Activated CD4-positive, alpha-beta T cell treated with anti-CD3 and anti-CD28 coated beads for 4 hours (primary cell): ENCODE results near the gene CCDC27.

Source experiments
- DNase-seq, 2 donors: peaks; one replicate each; pipeline ENCODE4 v3.0.0-alpha.2; 2020

CCDC27 gene

GRCh38 chr1:3718764-3719163, 33.5 kb upstream of the CCDC27 start:
- no peak for DNase-seq

DNA sequence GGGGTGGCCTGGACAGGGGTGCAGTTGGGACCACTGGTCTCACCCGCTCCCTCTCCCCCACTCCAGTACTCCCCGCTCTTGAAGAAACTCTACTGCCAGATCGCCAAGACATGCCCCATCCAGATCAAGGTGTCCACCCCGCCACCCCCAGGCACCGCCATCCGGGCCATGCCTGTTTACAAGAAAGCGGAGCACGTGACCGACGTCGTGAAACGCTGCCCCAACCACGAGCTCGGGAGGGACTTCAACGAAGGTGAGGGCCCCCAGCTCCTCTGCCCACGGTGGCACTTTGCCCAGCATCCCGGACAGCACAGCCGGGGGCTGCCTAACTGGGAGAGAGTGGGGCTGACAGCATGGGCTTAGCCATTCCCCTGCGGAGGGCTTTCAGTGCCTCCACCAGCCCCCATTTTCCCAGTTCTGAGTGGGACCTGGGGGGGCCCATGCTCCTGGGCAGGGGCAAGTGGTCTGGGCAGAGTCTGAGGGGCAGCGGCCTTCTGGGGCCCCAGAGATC, 30.2 kb upstream of the CCDC27 start:
- no peak for DNase-seq

DNA sequence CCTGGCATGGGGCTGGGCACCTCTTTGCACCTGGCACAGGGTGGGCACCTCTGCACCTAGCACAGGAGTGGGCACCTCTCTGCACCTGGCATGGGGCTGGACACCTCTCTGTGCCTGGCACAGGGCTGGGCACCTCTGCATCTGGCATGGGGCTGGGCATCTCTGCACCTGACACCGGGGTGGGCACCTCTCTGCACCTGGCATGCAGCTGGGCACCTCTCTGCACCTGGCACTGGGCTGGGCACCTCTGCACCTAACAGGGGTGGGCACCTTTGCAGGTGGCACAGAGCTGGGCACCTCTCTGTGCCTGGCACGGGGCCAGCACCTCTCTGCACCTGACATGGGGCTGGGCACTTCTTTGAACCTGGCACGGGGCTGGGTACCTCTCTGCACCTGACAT, 29.4 kb upstream of the CCDC27 start:
- DNase-seq = no peak

DNA sequence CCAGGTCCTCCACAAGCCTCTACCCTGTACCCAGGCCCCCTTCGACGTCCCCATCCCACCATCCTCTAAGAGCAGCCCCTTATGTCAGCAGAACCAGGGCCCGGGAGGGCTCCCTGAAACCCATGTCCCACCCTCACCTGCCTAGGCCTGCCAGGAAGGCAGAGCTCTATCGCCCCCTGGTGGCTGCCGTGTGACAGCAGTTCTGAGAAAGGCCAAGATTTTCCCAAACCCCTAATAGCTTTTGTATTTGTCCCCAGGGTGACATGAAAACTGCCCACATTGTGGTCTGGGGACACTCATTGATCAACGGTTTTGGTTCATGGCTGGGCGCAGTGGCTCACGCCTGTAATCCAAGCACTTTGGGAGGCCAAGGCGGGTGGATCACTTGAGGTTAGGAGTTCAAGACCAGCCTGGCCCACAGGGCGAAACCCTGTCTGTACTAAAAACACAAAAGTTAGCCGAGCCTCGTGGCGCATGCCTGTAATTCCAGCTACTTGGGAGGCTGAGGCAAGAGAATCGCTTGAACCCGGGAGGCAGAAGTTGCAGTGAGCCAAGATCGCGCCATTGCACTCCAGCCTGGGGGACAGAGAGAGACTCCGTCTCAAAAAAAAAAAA, 27.7 kb upstream of the CCDC27 start:
- peak; percentile 80 to 81 for DNase-seq

DNA sequence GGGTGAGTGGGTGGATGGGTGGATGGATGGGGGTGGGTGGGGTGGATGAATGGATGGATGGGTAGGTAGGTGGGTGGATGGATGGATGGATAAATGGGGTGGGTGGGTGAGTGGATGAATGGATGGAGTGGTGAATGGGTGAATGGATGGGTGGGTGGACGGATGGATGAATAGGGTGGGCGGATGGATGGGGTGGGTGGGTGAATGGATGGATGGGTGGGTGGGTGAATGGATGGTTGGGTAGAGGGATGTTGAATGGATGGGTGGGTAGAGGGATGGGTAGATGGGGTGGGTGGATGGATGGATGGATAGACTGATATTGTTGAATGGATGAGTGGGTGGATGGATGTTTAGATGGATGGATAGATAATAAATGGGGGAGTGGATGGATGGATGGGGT, 26.9 kb upstream of the CCDC27 start:
- DNase-seq = no peak

GRCh38 chr1:3727042-3727824, 25.0 kb upstream of the CCDC27 start:
- DNase-seq = no peak

- no peak for DNase-seq
Observed at GRCh38 chr1:3727825-3728776, 24.1 kb upstream of the CCDC27 start.

GRCh38 chr1:3729594-3730542, 22.4 kb upstream of the CCDC27 start:
- no peak for DNase-seq

GRCh38 chr1:3730543-3731247, 21.6 kb upstream of the CCDC27 start:
- DNase-seq = no peak

DNA sequence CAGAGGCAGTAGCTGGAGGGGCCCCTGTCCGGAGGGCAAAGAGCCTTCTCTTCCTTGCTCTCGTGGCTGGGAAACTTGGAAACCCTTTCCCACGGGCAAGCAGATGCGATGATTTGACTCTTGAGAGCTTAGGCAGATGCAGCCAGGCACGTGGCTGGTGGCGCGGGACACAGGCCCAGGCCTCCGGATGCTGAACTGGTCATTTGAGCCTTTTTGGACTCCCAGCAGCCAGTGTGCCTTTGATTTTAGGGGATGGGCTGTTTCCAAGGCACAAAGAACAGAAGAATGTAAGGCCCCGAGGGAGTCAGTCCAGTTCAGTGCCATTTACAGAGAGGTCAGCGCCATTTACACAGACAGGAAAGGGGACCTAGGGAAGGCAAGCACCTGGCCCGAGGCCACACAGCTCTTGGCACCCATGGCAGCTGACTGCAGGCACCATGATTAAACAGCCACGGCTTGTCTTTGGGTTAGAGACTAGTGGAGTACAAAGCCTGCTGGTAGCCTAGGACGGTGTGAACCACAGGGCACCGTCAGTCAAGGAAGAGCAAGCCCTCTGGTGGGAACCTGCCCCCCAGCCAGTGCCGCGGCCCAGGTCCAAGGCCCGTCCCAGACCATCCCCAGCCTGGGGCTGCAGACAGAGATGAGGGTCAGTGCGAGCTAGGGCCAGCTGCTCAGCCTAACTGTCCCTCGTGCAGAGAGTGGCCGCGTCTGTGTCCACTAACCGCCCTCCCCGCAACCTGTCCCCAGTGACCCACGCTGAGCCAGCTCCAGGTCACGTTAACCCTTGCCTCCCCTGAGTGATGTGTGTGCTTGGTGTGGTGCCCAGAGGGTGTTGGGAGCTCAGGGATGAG, 20.4 kb upstream of the CCDC27 start:
- DNase-seq = no peak

DNA sequence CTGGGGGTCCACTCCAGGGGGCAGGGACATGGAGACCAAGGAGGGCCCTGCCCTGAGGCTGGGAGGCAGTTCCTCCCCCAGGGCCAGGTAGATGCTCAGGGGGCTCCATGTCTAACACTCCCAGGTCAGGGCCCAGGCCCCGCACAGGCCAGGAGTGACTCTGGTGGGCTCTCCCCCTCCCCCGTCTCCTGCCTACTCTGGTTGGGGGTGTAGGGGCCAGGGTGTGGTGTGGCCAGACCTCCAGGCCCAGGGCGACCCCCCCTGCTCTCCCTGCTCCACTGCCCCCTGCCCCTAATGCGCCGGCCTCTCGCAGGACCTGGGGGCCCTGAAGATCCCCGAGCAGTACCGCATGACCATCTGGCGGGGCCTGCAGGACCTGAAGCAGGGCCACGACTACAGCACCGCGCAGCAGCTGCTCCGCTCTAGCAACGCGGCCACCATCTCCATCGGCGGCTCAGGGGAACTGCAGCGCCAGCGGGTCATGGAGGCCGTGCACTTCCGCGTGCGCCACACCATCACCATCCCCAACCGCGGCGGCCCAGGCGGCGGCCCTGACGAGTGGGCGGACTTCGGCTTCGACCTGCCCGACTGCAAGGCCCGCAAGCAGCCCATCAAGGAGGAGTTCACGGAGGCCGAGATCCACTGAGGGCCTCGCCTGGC, 19.7 kb upstream of the CCDC27 start:
- no peak for DNase-seq

DNA sequence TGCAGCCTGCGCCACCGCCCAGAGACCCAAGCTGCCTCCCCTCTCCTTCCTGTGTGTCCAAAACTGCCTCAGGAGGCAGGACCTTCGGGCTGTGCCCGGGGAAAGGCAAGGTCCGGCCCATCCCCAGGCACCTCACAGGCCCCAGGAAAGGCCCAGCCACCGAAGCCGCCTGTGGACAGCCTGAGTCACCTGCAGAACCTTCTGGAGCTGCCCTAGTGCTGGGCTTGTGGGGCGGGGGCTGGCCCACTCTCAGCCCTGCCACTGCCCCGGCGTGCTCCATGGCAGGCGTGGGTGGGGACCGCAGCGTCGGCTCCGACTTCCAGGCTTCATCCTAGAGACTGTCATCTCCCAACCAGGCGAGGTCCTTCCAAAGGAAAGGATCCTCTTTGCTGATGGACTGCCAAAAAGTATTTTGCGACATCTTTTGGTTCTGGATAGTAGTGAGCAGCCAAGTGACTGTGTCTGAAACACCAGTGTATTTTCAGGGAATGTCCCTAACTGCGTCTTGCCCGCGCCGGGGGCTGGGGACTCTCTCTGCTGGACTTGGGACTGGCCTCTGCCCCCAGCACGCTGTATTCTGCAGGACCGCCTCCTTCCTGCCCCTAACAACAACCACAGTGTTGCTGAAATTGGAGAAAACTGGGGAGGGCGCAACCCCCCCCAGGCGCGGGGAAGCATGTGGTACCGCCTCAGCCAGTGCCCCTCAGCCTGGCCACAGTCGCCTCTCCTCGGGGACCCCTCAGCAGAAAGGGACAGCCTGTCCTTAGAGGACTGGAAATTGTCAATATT, 19.0 kb upstream of the CCDC27 start:
- DNase-seq = no peak

GRCh38 chr1:3733883-3734589, 18.2 kb upstream of the CCDC27 start:
- no peak for DNase-seq

GRCh38 chr1:3734602-3735001, 17.6 kb upstream of the CCDC27 start:
- DNase-seq = no peak

GRCh38 chr1:3735027-3735681, 17.1 kb upstream of the CCDC27 start:
- DNase-seq = no peak

DNA sequence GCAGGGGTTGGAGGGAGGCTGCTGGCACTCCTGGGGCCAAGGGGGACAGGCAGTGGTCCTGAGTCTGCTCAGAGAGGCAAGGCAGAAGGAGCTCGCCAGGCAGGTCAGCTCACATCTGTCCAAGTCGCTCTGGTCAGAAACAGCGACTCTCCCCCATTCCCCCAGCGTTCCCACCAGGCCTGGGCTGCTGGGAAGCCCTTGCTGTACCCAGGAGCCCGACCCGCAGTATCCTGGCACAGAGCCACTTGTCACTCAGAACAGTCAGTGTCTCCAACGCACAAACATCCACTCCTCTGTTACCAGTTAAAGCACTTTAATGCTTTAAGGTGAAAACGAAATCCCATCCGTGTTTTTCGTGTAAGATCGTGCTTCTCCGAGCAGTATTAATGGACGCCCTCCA, 16.6 kb upstream of the CCDC27 start:
- DNase-seq = no peak

DNA sequence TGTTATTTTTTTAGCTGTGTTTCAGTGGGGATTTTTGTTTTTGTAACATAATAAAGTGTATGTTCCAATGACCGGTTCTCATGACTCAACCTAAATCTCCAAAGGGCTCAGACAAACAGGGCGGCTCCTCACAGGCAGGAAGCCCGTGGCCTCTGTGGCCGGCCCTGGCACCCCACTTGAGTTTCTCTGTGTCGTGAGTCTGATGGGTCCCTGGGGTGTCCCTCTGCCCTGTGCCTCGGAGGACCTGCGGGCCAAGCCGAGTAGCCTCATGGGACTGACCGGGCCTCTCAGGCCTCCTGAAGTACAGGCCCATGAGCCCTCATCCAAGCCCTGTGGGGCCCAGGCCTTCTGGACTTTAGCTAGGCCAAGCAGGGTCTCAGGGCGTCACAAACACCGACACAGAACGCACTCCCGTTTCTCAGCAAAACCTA, 16.1 kb upstream of the CCDC27 start:
- no peak for DNase-seq

DNA sequence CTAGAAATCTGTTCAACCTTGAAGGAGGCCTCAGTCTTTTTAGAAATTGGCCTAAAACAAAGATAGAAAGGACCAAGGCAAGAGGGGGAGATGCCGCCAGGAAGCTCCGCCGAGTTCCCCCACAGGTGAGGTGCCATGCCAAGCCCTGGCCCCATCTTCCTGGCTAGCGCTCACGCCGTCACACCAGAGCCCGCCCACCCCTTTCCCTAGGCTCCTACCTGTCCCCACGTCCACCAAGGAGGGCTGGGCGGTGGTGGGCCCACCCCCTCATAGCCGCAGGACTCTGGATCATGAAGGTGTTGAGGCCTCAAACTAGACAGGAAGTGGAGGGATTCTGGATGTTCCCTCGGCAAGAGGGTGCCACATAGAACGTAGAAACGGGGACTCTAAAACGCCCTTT, 15.5 kb upstream of the CCDC27 start:
- no peak for DNase-seq
